ENCODE data around the gene SF3A1. TPM values are rescaled to one million over a fixed set of nuclear protein-coding genes. Genes with fewer than 3 reads are reported as not detected.

The SF3A1 gene
- total and polyA plus RNA-seq, 2 of the 8 experiments (the other 6 are each of a cell fraction or from before 2014, with no cell fraction given): 27.8 to 285 TPM

GRCh38 chr22:30334646-30335045 lies 22.0 kb downstream of the SF3A1 start:
- H4K91ac ChIP-seq (replicated peaks; ENCODE audit: insufficient read length, low read length): no peak overlapping the region
- H2BK120ac ChIP-seq (replicated peaks; ENCODE audit: low read depth, low read length): no peak overlapping the region
- H3K36me3 ChIP-seq (ENCODE audit: control insufficient read depth in 2 of 4, insufficient read depth in 4 of 4, low read length in 3 of 4): peaks cover 36 to 81% (median 68%) of the 10 kb centered on the region in 4 experiments
- TF ChIP-seq CEBPB (IDR thresholded peaks at IDR 0.05; ENCODE audit: low read depth, low read length) (no peak), NRF1 (IDR thresholded peaks at IDR 0.05; ENCODE audit: low read depth, low read length) (no peak), YY1 (IDR thresholded peaks at IDR 0.05; ENCODE audit: low read depth, low read length) (no peak), SP2 (IDR thresholded peaks at IDR 0.05; ENCODE audit: low read length) (no peak), FOSL1 (IDR thresholded peaks at IDR 0.05; ENCODE audit: insufficient read depth, low read depth, low read length) (no peak), KDM1A (IDR thresholded peaks at IDR 0.05; ENCODE audit: borderline replicate concordance, low read length) (no peak), SRF (IDR thresholded peaks at IDR 0.05; ENCODE audit: low read depth, low read length) (no peak), POU5F1 (IDR thresholded peaks at IDR 0.05; ENCODE audit: low read depth, low read length) (no peak), CBX8 (IDR thresholded peaks at IDR 0.05; ENCODE audit: borderline replicate concordance, low read depth, low read length) (no peak), RAD21 (IDR thresholded peaks at IDR 0.05 in 1 of 2, conservative IDR thresholded peaks at IDR 0.05 in 1 of 2; ENCODE audit: low read depth in 2 of 2, low read length in 2 of 2) (no peak)
- TF ChIP-seq, protein P1, sequence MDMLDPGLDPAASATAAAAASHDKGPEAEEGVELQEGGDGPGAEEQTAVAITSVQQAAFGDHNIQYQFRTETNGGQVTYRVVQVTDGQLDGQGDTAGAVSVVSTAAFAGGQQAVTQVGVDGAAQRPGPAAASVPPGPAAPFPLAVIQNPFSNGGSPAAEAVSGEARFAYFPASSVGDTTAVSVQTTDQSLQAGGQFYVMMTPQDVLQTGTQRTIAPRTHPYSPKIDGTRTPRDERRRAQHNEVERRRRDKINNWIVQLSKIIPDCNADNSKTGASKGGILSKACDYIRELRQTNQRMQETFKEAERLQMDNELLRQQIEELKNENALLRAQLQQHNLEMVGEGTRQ (IDR thresholded peaks at IDR 0.05; ENCODE audit: low read length): no peak
- ChIA-PET POLR2A (ENCODE audit: partially characterized antibody) (no interaction called here), CTCF (ENCODE audit: partially characterized antibody) (interaction anchor here (0.8 to 1.7 kb wide), 3 partner anchors 15 to 96 kb away, joined by 3 to 8 read pairs (median 6); no protein-coding TSS in a partner anchor)
- no peak overlapping the region for H3K56ac ChIP-seq (replicated peaks; ENCODE audit: insufficient read length, low read depth, low read length)
- H2BK12ac ChIP-seq (ENCODE audit: low read depth, low read length): no peak overlapping the region
- DNase-seq (ENCODE audit: low read depth in 1 of 2, low spot score in 2 of 2) (no peak), FAIRE-seq (no peak)
- H3K4ac ChIP-seq (replicated peaks; ENCODE audit: insufficient read length, low read depth, low read length): no peak overlapping the region
- H4K8ac ChIP-seq (ENCODE audit: extremely low read depth, insufficient read depth, low read length): no peak overlapping the region
- H3K9ac ChIP-seq (replicated peaks in 1 of 4; ENCODE audit: extremely low read depth in 1 of 4, low read depth in 3 of 4, low read length in 3 of 4): no peak overlapping the region
- H2BK5ac ChIP-seq (ENCODE audit: low read depth, low read length): no peak overlapping the region
- 97% methylated on average over 4 of the region's 4 CpGs; no CpG with 5 or more reads in 1 of the 2 experiments for WGBS, 2 experiments (ENCODE audit: extremely low coverage in 1 of 2, insufficient coverage in 1 of 2, insufficient read length in 1 of 2, insufficient replicate concordance in 2 of 2, low coverage in 1 of 2, low lambda C conversion rate in 2 of 2, missing lambda C conversion rate in 1 of 2)
- no peak overlapping the region for H2BK20ac ChIP-seq (ENCODE audit: low read length)
- H3K79me2 ChIP-seq (ENCODE audit: control insufficient read depth in 1 of 2, insufficient read depth in 2 of 2, low read length in 2 of 2): no peaks in the 10 kb centered on the region
- H3K4me3 ChIP-seq (ENCODE audit: extremely low read depth in 1 of 4, insufficient read depth in 2 of 4, low read depth in 3 of 4, low read length in 4 of 4): no peak overlapping the region
- no peaks in the 10 kb centered on the region for H3K27me3 ChIP-seq (replicated peaks in 1 of 4; ENCODE audit: control insufficient read depth in 3 of 4, extremely low read depth in 1 of 4, insufficient read depth in 3 of 4, low read length in 3 of 4)
- no peak overlapping the region for H4K5ac ChIP-seq (ENCODE audit: insufficient read length, low read depth, low read length)
- no peak overlapping the region for H3K27ac ChIP-seq (ENCODE audit: low read depth, low read length)
- H2AK5ac ChIP-seq (ENCODE audit: low read depth, low read length): no peak overlapping the region
- H3K18ac ChIP-seq (ENCODE audit: extremely low read depth, low read length): no peak overlapping the region
- H3K14ac ChIP-seq (ENCODE audit: insufficient read length): no peak overlapping the region
- no peak overlapping the region for H3K23ac ChIP-seq (ENCODE audit: insufficient read length)
- no peaks in the 10 kb centered on the region for H3K9me3 ChIP-seq (ENCODE audit: insufficient read depth in 2 of 2, low read depth in 1 of 2, low read length in 1 of 2)
- H2AFZ ChIP-seq (ENCODE audit: low read length): no peak overlapping the region
- no peak overlapping the region for H3K4me2 ChIP-seq (ENCODE audit: insufficient read depth in 1 of 2, low read depth in 2 of 2, low read length in 2 of 2)
- peaks cover 0 to 10% of the 10 kb centered on the region in 2 experiments for H4K20me1 ChIP-seq (replicated peaks in 1 of 2; ENCODE audit: control insufficient read depth in 1 of 2, insufficient read depth in 2 of 2, low read length in 2 of 2)
- no peaks in the 10 kb centered on the region for H3K23me2 ChIP-seq (ENCODE audit: low read depth, low read length)
- no peaks in the 10 kb centered on the region; the same call in 1 of the 2 replicates for H3K79me1 ChIP-seq (ENCODE audit: low read depth, low read length)
- no peaks in the 10 kb centered on the region for H3K4me1 ChIP-seq (replicated peaks in 1 of 4; ENCODE audit: control insufficient read depth in 3 of 4, insufficient read depth in 4 of 4, low read length in 3 of 4)
- H2BK15ac ChIP-seq (ENCODE audit: low read length): no peak overlapping the region
